Measurements from ENCODE around the gene GRIK4.

GRIK4 gene

DNA sequence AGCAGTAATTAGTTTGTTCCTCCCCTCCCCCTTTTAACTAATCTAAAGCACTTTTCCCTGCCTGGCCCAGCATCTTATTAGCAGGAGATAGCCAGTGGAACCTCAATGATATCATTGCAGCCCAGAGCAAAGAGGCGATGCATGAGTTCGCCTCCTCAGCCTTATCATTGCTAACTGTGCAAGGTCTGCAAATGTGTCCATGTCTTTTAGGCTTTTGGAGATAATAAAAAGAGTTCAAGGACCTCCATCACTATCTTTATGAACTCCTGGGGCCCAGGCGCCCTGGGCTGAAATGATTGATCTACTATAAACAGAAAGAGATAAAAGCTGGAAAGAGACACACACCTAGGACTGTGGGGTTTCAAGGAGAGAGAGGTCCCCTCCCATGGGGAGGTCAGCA is 388.2 kb downstream of the GRIK4 start:
- H3K4me1 ChIP-seq (ENCODE audit: insufficient read depth, poor library complexity, severe bottlenecking): no peaks in the 10 kb centered on the region
- no peaks in the 10 kb centered on the region for H3K27me3 ChIP-seq (ENCODE audit: insufficient read depth, poor library complexity, severe bottlenecking)
- DNase-seq (ENCODE audit: low spot score) (no peak), ATAC-seq (ENCODE audit: low read depth) (no peak)
- no peak for TF ChIP-seq CTCF (IDR thresholded peaks at IDR 0.05; ENCODE audit: poor library complexity, severe bottlenecking)
- no peak overlapping the region for H3K27ac ChIP-seq (ENCODE audit: poor library complexity, severe bottlenecking)
- H3K9me3 ChIP-seq (ENCODE audit: severe bottlenecking): no peaks in the 10 kb centered on the region
- H3K4me3 ChIP-seq (ENCODE audit: severe bottlenecking): no peak overlapping the region
- no peaks in the 10 kb centered on the region for H3K36me3 ChIP-seq (ENCODE audit: low read depth)

DNA sequence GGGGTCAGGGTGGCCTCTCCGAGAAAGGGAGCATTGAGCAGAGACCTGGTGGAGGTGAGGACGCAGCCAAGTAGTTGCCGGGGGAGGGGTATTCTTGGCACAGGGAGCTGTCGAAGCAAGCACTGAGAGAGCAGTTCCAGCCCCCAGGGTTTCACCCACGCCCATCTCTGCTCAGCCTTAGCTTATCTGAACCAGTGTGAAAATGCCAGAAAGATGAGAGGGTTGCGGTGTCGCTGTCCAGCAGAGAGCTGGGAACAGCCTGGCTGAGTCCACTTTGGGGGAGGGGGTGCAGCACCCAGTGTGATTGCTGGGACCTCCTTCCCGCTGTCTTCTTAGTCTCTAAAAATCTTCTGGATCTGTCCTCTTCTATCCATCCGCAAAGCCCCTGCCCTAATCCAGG is 389.1 kb downstream of the GRIK4 start:
- DNase-seq (ENCODE audit: low spot score): no peak

GRCh38 chr11:120903686-120904085 is 392.1 kb downstream of the GRIK4 start:
- no peak overlapping the region for H3K27ac ChIP-seq (ENCODE audit: poor library complexity, severe bottlenecking)
- no peak for ATAC-seq (ENCODE audit: low read depth)
- no peak for TF ChIP-seq CTCF (IDR thresholded peaks at IDR 0.05; ENCODE audit: poor library complexity, severe bottlenecking)
- H3K4me3 ChIP-seq (ENCODE audit: severe bottlenecking): no peak overlapping the region
- peaks cover 3% of the 10 kb centered on the region for H3K27me3 ChIP-seq (ENCODE audit: insufficient read depth, poor library complexity, severe bottlenecking)
- no peaks in the 10 kb centered on the region for H3K36me3 ChIP-seq (ENCODE audit: low read depth)
- no peaks in the 10 kb centered on the region for H3K4me1 ChIP-seq (ENCODE audit: insufficient read depth, poor library complexity, severe bottlenecking)
- no peak for DNase-seq (ENCODE audit: low spot score)
- H3K9me3 ChIP-seq (ENCODE audit: severe bottlenecking): no peaks in the 10 kb centered on the region

More for the DNA sequence above, 389.1 kb downstream of the GRIK4 start:
- no peak for TF ChIP-seq CTCF (IDR thresholded peaks at IDR 0.05; ENCODE audit: poor library complexity, severe bottlenecking)
- H3K27me3 ChIP-seq (ENCODE audit: insufficient read depth, poor library complexity, severe bottlenecking): no peaks in the 10 kb centered on the region
- no peak overlapping the region for H3K27ac ChIP-seq (ENCODE audit: poor library complexity, severe bottlenecking)
- no peak overlapping the region for H3K4me3 ChIP-seq (ENCODE audit: severe bottlenecking)
- no peaks in the 10 kb centered on the region for H3K9me3 ChIP-seq (ENCODE audit: severe bottlenecking)
- H3K4me1 ChIP-seq (ENCODE audit: insufficient read depth, poor library complexity, severe bottlenecking): no peaks in the 10 kb centered on the region
- no peaks in the 10 kb centered on the region for H3K36me3 ChIP-seq (ENCODE audit: low read depth)
- ATAC-seq (ENCODE audit: low read depth): no peak

DNA sequence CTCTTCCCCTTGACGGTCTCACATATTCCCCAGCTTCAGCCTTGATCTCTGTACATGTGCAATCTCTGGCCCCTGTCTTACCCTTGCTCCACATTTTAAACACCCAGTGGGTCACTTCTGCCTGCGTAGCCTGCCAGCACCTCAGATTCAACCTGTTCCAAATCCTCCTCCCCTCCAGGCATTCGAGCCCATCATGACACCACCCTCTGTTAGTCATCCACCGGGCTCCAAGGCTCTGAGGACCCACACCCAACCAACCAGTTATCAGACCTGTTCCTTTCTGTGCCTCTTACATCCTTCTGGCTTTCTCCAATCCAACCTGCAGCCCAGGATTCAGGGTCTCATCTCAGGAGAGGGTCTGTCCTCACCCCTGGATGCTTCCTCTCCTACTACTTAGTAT is 392.6 kb downstream of the GRIK4 start:
- DNase-seq (ENCODE audit: low spot score) (no peak), ATAC-seq (ENCODE audit: low read depth) (no peak; the same call in 2 of the 3 replicates)
- TF ChIP-seq CTCF (IDR thresholded peaks at IDR 0.05; ENCODE audit: poor library complexity, severe bottlenecking): no peak
- Histone ChIP-seq H3K27me3 (ENCODE audit: insufficient read depth, poor library complexity, severe bottlenecking) (peaks cover 3% of the 10 kb centered on the region), H3K27ac (ENCODE audit: poor library complexity, severe bottlenecking) (no peak overlapping the region), H3K4me1 (ENCODE audit: insufficient read depth, poor library complexity, severe bottlenecking) (no peaks in the 10 kb centered on the region), H3K4me3 (ENCODE audit: severe bottlenecking) (no peak overlapping the region), H3K9me3 (ENCODE audit: severe bottlenecking) (no peaks in the 10 kb centered on the region), H3K36me3 (ENCODE audit: low read depth) (no peaks in the 10 kb centered on the region)

DNA sequence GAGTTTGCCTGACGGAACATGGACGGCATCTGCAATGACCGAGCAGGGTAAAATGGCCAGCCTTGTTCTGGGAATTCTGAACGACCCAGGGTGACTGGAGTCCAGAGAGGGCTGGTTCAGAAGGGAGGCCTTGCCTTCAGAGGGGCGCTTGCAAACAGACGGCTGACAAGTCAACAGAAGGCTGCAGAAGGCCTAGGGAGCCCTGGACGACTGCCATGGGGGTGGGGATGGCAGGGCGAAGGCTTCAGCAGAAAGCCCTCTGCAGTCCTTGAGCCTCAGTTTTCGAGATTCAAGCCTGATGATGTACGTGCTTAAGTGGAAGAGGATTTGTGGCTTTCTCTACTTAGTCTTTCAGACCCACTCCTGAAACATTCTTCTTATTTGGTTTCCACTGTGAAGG is 395.2 kb downstream of the GRIK4 start:
- no peak overlapping the region for H3K4me3 ChIP-seq (ENCODE audit: severe bottlenecking)
- H3K27ac ChIP-seq (ENCODE audit: poor library complexity, severe bottlenecking): no peak overlapping the region
- H3K4me1 ChIP-seq (ENCODE audit: insufficient read depth, poor library complexity, severe bottlenecking): no peaks in the 10 kb centered on the region
- no peaks in the 10 kb centered on the region for H3K36me3 ChIP-seq (ENCODE audit: low read depth)
- no peak for TF ChIP-seq CTCF (IDR thresholded peaks at IDR 0.05; ENCODE audit: poor library complexity, severe bottlenecking)
- ATAC-seq (ENCODE audit: low read depth) (no peak), DNase-seq (ENCODE audit: low spot score) (no peak)
- peaks cover 3% of the 10 kb centered on the region for H3K27me3 ChIP-seq (ENCODE audit: insufficient read depth, poor library complexity, severe bottlenecking)
- H3K9me3 ChIP-seq (ENCODE audit: severe bottlenecking): no peaks in the 10 kb centered on the region

All from RWPE2 (cell line).